Measurements from ENCODE around the gene CDC42EP2. TPM values are rescaled to one million over a fixed set of nuclear protein-coding genes. Genes with fewer than 3 reads are reported as not detected.
A peak's percentile ranks its signal among the peaks of the same experiment; 100 is the strongest.

Gene CDC42EP2
- total and polyA plus RNA-seq, 2 of the 13 experiments (the other 11 are each of a cell fraction or from before 2014, with no cell fraction given) = 2.3 to 7.1 TPM

DNA sequence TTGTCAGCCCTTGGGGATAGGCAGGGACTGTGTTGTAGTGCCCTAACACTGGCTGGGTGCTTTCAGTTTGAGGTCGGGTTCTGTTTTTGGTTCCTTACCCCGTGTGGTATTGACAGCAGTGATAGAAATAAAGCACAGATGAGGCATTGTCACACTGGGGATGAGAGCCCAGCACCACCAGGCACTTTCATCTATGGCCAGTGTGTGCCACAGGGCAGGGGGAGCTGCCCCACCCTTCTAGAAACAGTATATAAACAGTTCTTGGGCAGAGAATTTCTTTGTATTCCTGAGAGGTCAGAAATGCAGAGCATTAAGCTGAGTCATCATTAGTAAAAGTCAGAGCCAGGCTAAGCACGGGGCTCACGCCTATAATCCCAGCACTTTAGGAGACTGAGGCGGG lies 23.1 kb upstream of the CDC42EP2 start:
- H3K27ac ChIP-seq (ENCODE audit: extremely low read length, insufficient read depth, low read length) = peak overlapping the region; percentile 54
- intact Hi-C loops (cut with micrococcal nuclease; ENCODE audit: unreplicated experiment) (loop anchor here (1.0 kb wide), 1 partner anchor 11 kb away; no protein-coding TSS in a partner anchor), in situ Hi-C loops (cut with HindIII; ENCODE audit: extremely low pct_ligation_motif_present, low pct_unique_long_range_greater_than_20kb) (no loop called here)
- ChIA-PET CTCF (ENCODE audit: low intra/inter-chr PET ratio, low total read pairs) (interaction anchor here (2.0 kb wide), 1 partner anchor 24 kb away, joined by 7 read pairs; the partner anchor contains the start of gene CDC42EP2), POLR2A (interaction anchor here (0.9 to 4.0 kb wide), 9 partner anchors 10 to 42 kb away, joined by 3 to 36 read pairs (median 4); partner anchors contain the start of genes CDC42EP2 and DPF2)
- peak; percentile 50 for ATAC-seq
- no peak for FAIRE-seq
- H3K4me2 ChIP-seq (ENCODE audit: low read depth, low read length) = peak overlapping the region; percentile 56
- DNase-seq (ENCODE audit: low spot score) = peak; percentile 56
- no peaks in the 10 kb centered on the region for H3K27me3 ChIP-seq (ENCODE audit: control insufficient read depth in 1 of 2, insufficient read depth in 2 of 2, low read length in 2 of 2)
- H2AFZ ChIP-seq (ENCODE audit: low read length) = no peak overlapping the region
- H3K4me3 ChIP-seq (replicated peaks in 1 of 3; ENCODE audit: insufficient read depth in 1 of 3, low read depth in 2 of 3, low read length in 3 of 3) = peak overlapping the region in 1 of 3 experiments; percentile 25; a peak in 1 of 6 replicates
- no peaks in the 10 kb centered on the region for H4K20me1 ChIP-seq (ENCODE audit: insufficient read depth, low read length)
- 42% methylated on average over 3 of the region's 5 CpGs for WGBS (ENCODE audit: low lambda C conversion rate)
- peaks cover 42% of the 10 kb centered on the region for H3K4me1 ChIP-seq (ENCODE audit: insufficient read depth, low read length)
- TF ChIP-seq ZNF335 (CRISPR knock-in tag; IDR thresholded peaks at IDR 0.05) (0 out of 2 replicates have a peak, but pooled peaks have one; percentile 25), POLR2A (IDR thresholded peaks at IDR 0.05; ENCODE audit: insufficient read depth in 1 of 2, low read depth in 2 of 2, low read length in 2 of 2) (0 out of 4 replicates have a peak, but pooled peaks of 1 of the 2 experiments have one; percentile 12), SUZ12 (IDR thresholded peaks at IDR 0.05; ENCODE audit: low read depth, low read length) (no peak), ZNF501 (CRISPR knock-in tag; IDR thresholded peaks at IDR 0.05) (no peak; the same call in 1 of the 2 replicates), PATZ1 (CRISPR knock-in tag; IDR thresholded peaks at IDR 0.05) (peak; percentile 64), MAFF (IDR thresholded peaks at IDR 0.05; ENCODE audit: low read depth, low read length) (peak; percentile 97), BCL6 (CRISPR knock-in tag; IDR thresholded peaks at IDR 0.05) (peak; percentile 77), RARA (CRISPR knock-in tag; IDR thresholded peaks at IDR 0.05) (peak; percentile 19; the same call in 1 of the 2 replicates), CHD2 (IDR thresholded peaks at IDR 0.05; ENCODE audit: low read depth, low read length) (no peak), FOSL2 (CRISPR knock-in tag; IDR thresholded peaks at IDR 0.05) (peak; percentile 41), SOX13 (IDR thresholded peaks at IDR 0.05) (no peak), SOX13 (CRISPR knock-in tag; conservative IDR thresholded peaks at IDR 0.05 in 1 of 2, IDR thresholded peaks at IDR 0.05 in 1 of 2) (peak in 1 of 2 experiments; percentile 28; a peak in 2 of 4 replicates), MAFK (conservative IDR thresholded peaks at IDR 0.05 in 1 of 2, IDR thresholded peaks at IDR 0.05 in 1 of 2; ENCODE audit: low read length in 2 of 2) (peak; percentile 98), GATAD1 (CRISPR knock-in tag; IDR thresholded peaks at IDR 0.05) (no peak), RXRB (CRISPR knock-in tag; IDR thresholded peaks at IDR 0.05; ENCODE audit: borderline replicate concordance) (peak; percentile 5; the same call in 1 of the 2 replicates), ZNF333 (CRISPR knock-in tag; IDR thresholded peaks at IDR 0.05; ENCODE audit: borderline replicate concordance) (no peak), ADNP (CRISPR knock-in tag; IDR thresholded peaks at IDR 0.05) (no peak), MAFG (CRISPR knock-in tag; IDR thresholded peaks at IDR 0.05) (peak; percentile 87), NFE2 (CRISPR knock-in tag; IDR thresholded peaks at IDR 0.05) (peak; percentile 59), NFE2L2 (IDR thresholded peaks at IDR 0.05; ENCODE audit: low read length) (peak; percentile 77)
- TF ChIP-seq, protein P1, sequence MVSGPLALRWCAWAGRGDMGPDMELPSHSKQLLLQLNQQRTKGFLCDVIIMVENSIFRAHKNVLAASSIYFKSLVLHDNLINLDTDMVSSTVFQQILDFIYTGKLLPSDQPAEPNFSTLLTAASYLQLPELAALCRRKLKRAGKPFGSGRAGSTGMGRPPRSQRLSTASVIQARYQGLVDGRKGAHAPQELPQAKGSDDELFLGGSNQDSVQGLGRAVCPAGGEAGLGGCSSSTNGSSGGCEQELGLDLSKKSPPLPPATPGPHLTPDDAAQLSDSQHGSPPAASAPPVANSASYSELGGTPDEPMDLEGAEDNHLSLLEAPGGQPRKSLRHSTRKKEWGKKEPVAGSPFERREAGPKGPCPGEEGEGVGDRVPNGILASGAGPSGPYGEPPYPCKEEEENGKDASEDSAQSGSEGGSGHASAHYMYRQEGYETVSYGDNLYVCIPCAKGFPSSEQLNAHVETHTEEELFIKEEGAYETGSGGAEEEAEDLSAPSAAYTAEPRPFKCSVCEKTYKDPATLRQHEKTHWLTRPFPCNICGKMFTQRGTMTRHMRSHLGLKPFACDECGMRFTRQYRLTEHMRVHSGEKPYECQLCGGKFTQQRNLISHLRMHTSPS (CRISPR knock-in tag; IDR thresholded peaks at IDR 0.05; ENCODE audit: low read depth) = peak; percentile 29; the same call in 1 of the 2 replicates
- BruUV-seq (replicated peaks) = TSS peak; percentile 80
- peaks cover 12 to 43% of the 10 kb centered on the region in 2 experiments for H3K36me3 ChIP-seq (replicated peaks in 1 of 2; ENCODE audit: control insufficient read depth in 1 of 2, insufficient read depth in 2 of 2, low read length in 2 of 2)
- no peaks in the 10 kb centered on the region for H3K79me2 ChIP-seq (ENCODE audit: insufficient read depth, low read length)
- H3K9ac ChIP-seq (ENCODE audit: insufficient read depth, low read depth, low read length) = peak overlapping the region; percentile 50
- H3K9me3 ChIP-seq (ENCODE audit: low read length) = no peaks in the 10 kb centered on the region
